Measurements from ENCODE around the gene CASP8.
"Not testable (repeated sequence)": the region's sequence is repeated elsewhere in the genome, so short reads cannot be mapped to it uniquely, and the experiment has no call there.

CASP8 gene

GRCh38 chr2:201270293-201271001 is 10.1 kb downstream of the CASP8 start:
- no peak for DNase-seq (ENCODE audit: low spot score)

GRCh38 chr2:201271917-201272316 is 11.6 kb downstream of the CASP8 start:
- no peak for DNase-seq (ENCODE audit: low spot score)

GRCh38 chr2:201273330-201273983 is 13.1 kb downstream of the CASP8 start:
- DNase-seq (ENCODE audit: low spot score) = no peak

GRCh38 chr2:201275069-201275468 is 14.7 kb downstream of the CASP8 start:
- DNase-seq (ENCODE audit: low spot score) = no peak

- DNase-seq (ENCODE audit: low spot score) = no peak
Measured at GRCh38 chr2:201275990-201276389, 15.7 kb downstream of the CASP8 start.

- no peak for DNase-seq (ENCODE audit: low spot score)
Measured at GRCh38 chr2:201276511-201276910, 16.2 kb downstream of the CASP8 start.

- no peak for DNase-seq (ENCODE audit: low spot score)
Measured at GRCh38 chr2:201279079-201279478, 18.7 kb downstream of the CASP8 start.

- no peak for DNase-seq (ENCODE audit: low spot score)
Measured at GRCh38 chr2:201280191-201281040, 20.1 kb downstream of the CASP8 start.

GRCh38 chr2:201285499-201285898 is 25.2 kb downstream of the CASP8 start:
- no peak for DNase-seq (ENCODE audit: low spot score)

- DNase-seq (ENCODE audit: low spot score) = not testable (repeated sequence)
Measured at GRCh38 chr2:201290457-201291148, 30.3 kb downstream of the CASP8 start.

- DNase-seq (ENCODE audit: low spot score) = no peak
Measured at GRCh38 chr2:201298462-201299052, 38.2 kb downstream of the CASP8 start.

GRCh38 chr2:201299929-201300328 is 39.6 kb downstream of the CASP8 start:
- DNase-seq (ENCODE audit: low spot score) = not testable (repeated sequence)

GRCh38 chr2:201307876-201308275 is 47.5 kb downstream of the CASP8 start:
- DNase-seq (ENCODE audit: low spot score) = no peak

GRCh38 chr2:201308914-201309313 is 48.6 kb downstream of the CASP8 start:
- no peak for DNase-seq (ENCODE audit: low spot score)

- no peak for DNase-seq (ENCODE audit: low spot score)
Measured at GRCh38 chr2:201313362-201313761, 53.0 kb downstream of the CASP8 start.

- DNase-seq (ENCODE audit: low spot score) = no peak
Measured at GRCh38 chr2:201319511-201319910, 59.2 kb downstream of the CASP8 start.

- no peak for DNase-seq (ENCODE audit: low spot score)
Measured at GRCh38 chr2:201320257-201320656, 59.9 kb downstream of the CASP8 start.

- DNase-seq (ENCODE audit: low spot score) = no peak
Measured at GRCh38 chr2:201320701-201321100, 60.4 kb downstream of the CASP8 start.

- no peak for DNase-seq (ENCODE audit: low spot score)
Measured at GRCh38 chr2:201322772-201323171, 62.4 kb downstream of the CASP8 start.

GRCh38 chr2:201327678-201328077 is 67.3 kb downstream of the CASP8 start:
- DNase-seq (ENCODE audit: low spot score) = no peak

- DNase-seq (ENCODE audit: low spot score) = no peak
Measured at GRCh38 chr2:201329409-201329808, 69.1 kb downstream of the CASP8 start.

Measured in hepatic stellate cell (primary cell).